KOPT-K1 (cell line): ENCODE measurements around the gene PGLYRP1.

Experiments used
- H3K27ac ChIP-seq: fragments of 200-600 bp; sonication (generic); 2 replicates; pipeline ENCODE4 v1.5.1; 2016; ENCODE audit warnings: antibody characterized with exemption, mild to moderate bottlenecking, low read depth, low read length; ENCODE audit not compliant: poor library complexity, severe bottlenecking
- H3K36me3 ChIP-seq: fragments of 200-600 bp; sonication (generic); 2 replicates; pipeline ENCODE4 v1.5.1; 2017; ENCODE audit warnings: antibody characterized with exemption, mild to moderate bottlenecking, low read length, moderate library complexity; ENCODE audit not compliant: insufficient read depth
- H3K9me3 ChIP-seq: fragments of 200-600 bp; sonication (generic); 2 replicates; pipeline ENCODE4 v1.5.1; 2017; ENCODE audit warnings: antibody characterized with exemption, low read length, mild to moderate bottlenecking; ENCODE audit not compliant: insufficient read depth, poor library complexity, severe bottlenecking

Gene PGLYRP1

GRCh38 chr19:46018729-46019251 is 4.1 kb downstream of the PGLYRP1 start:
- Histone ChIP-seq H3K9me3 (no peaks in the 10 kb centered on the region), H3K36me3 (peaks cover 26% of the 10 kb centered on the region)

GRCh38 chr19:46017874-46018675 is 4.8 kb downstream of the PGLYRP1 start:
- no peaks in the 10 kb centered on the region for H3K9me3 ChIP-seq
- H3K36me3 ChIP-seq = peaks cover 26% of the 10 kb centered on the region
- no peak overlapping the region for H3K27ac ChIP-seq

More at GRCh38 chr19:46018729-46019251, 4.1 kb downstream of the PGLYRP1 start:
- no peak overlapping the region for H3K27ac ChIP-seq

- Histone ChIP-seq H3K36me3 (peaks cover 26% of the 10 kb centered on the region), H3K27ac (no peak overlapping the region)
Measured at GRCh38 chr19:46017095-46017429, 5.8 kb downstream of the PGLYRP1 start.

GRCh38 chr19:46016426-46017094 is 6.3 kb downstream of the PGLYRP1 start:
- Histone ChIP-seq H3K27ac (no peak overlapping the region), H3K36me3 (peaks cover 26% of the 10 kb centered on the region), H3K9me3 (no peaks in the 10 kb centered on the region)

More at GRCh38 chr19:46017095-46017429, 5.8 kb downstream of the PGLYRP1 start:
- no peaks in the 10 kb centered on the region for H3K9me3 ChIP-seq

DNA sequence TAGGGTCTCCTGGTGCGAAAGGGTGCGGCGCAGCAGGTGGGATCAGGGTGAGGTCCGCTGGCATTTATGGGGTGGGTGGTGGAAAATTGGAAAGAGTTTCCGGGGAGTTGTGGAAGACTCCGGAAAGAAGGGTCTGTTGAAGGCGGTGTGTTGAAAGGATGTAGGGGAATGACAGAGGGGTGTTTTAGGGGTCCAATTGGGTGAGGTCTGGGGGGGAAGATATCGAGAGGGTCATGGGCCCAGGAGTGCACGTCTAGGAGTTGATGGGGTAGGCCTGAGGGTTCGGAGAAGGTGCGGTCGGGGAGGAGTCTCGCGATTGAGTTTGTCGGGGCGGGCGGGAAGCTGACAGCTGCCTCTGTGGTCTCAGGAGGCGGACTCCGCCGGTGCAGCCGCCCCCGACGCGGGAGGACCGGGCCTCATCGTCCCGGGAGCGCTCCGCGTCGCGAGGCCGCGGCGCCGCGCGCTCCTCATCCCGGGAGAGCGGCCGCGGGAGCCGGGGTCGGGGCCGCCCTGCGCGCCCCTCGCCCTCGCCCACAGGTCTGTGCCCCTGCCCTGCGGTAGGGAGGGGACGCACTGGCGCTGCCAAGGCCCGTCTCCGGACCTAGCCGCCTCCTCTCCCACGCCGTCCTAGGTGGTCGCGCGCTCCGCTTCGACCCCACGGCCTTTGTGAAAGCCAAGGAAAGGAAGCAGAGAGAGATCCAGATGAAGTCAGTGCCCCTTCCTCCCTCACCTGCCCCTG is 7.0 kb downstream of the PGLYRP1 start:
- no peaks in the 10 kb centered on the region for H3K9me3 ChIP-seq
- no peak overlapping the region for H3K27ac ChIP-seq
- peaks cover 26% of the 10 kb centered on the region for H3K36me3 ChIP-seq

DNA sequence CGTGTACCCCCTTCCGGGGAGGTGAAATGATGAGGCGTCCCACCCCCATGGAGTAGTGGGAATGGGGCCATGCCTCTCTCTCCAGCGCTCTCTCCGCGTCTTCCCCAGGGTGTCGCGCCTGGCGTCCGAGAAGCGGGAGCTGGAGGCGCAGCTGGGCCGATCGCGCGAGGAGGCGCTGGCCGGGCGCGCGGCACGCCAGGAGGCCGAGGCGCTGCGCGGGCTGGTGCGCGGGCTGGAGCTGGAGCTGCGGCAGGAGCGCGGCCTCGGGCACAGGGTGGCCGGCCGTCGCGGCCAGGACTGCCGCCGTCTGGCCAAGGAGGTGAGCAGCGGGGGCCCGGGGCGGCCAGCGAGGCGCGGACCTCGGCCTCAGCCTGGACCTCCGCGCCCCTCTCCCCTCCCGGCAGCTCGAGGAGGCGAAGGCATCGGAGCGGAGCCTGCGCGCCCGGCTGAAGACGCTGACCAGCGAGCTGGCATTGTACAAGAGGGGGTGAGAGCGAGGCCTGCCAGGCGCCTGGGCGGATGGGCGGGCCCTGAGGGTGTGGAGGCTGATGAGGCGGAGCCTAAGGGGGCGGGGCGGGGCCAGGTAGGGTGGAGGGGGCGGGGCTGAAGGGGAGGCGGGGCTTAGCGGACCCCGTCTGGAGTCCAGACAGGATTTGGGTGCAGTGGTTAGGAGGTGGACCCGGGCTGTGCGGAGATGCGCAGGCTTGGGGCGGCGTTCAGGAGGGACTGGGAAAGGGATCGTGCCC is 7.7 kb downstream of the PGLYRP1 start:
- no peaks in the 10 kb centered on the region for H3K9me3 ChIP-seq
- H3K36me3 ChIP-seq = peaks cover 26% of the 10 kb centered on the region
- no peak overlapping the region for H3K27ac ChIP-seq

DNA sequence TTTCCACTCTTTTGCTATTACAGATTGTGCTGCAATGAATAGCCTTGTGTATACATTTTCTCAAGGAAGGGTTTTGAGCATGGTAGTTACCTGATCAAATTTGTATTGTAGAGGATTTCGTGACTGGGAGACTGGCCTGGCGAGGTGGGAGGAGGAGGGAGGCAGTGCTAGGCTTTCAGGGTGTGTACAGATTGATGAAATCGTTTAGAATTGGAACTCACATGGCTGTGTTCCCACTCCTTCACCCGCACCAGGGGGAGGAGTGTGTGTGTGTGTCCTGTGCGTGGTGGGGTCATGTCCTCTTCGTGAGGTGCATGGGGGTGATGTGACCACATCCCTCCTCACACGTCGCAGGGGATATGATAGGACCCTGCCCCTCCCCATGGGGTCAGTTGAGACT is 8.3 kb downstream of the PGLYRP1 start:
- Histone ChIP-seq H3K36me3 (peaks cover 26% of the 10 kb centered on the region), H3K27ac (no peak overlapping the region), H3K9me3 (no peaks in the 10 kb centered on the region)

DNA sequence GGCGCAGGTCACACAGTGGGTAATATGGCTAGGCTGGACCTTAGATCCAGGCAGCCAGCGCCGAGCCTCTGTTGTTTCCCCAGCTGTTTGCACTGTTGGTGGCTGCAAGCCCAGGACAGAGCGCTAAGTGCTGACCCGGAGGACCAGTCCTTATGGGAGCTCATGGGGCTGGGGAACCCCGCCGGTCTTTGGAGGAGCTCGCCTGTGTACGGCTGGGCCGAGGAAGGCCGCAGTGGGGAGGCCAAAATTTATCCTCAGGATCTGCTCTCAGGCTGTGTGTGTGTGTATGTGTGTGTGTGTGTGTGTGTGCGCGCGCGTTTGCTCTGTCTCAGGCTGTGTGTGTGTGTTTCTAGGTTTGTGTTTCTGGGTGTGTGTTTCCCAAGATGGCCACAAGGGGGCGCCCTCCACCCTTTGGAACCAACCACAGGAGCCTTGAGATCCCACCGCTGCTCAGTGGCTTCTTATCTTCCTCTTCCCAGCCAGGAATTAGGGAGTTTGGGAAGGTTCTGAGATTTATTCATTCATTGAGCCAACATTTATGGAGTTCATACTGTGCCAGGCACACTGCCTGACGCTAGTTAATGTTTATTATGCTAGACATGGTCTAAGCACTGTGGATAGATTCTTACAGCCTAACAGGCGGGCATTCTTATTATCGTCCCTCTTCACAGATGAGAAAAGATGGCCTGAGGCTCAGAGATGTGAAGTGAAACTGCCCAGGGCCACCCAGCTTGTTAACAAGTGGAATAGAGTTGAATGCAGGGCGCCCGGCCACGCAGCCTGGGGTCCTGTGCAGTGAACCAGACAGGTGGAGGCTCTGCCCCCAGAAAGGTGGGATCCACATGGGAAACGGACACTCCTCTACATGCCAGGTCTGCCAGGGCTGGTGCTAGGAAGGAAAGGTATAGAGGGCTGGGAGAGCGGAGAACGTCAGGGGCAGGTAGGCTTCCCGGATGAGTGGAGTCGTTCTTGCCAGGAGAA is 13.0 kb downstream of the PGLYRP1 start:
- H3K27ac ChIP-seq = no peak overlapping the region
- H3K36me3 ChIP-seq = peaks cover 26% of the 10 kb centered on the region; the same call in 1 of the 2 replicates
- no peaks in the 10 kb centered on the region for H3K9me3 ChIP-seq

GRCh38 chr19:46006411-46006810 is 16.4 kb downstream of the PGLYRP1 start:
- Histone ChIP-seq H3K36me3 (peaks cover 36% of the 10 kb centered on the region), H3K27ac (no peak overlapping the region), H3K9me3 (no peaks in the 10 kb centered on the region)

- peaks cover 33% of the 10 kb centered on the region for H3K36me3 ChIP-seq
- H3K27ac ChIP-seq = no peak overlapping the region
Measured at GRCh38 chr19:46002678-46003275, 20.1 kb downstream of the PGLYRP1 start.

GRCh38 chr19:46000491-46001246 is 22.2 kb downstream of the PGLYRP1 start:
- H3K27ac ChIP-seq = no peak overlapping the region
- H3K36me3 ChIP-seq = peaks cover 19% of the 10 kb centered on the region
- H3K9me3 ChIP-seq = no peaks in the 10 kb centered on the region

More at GRCh38 chr19:46002678-46003275, 20.1 kb downstream of the PGLYRP1 start:
- no peaks in the 10 kb centered on the region for H3K9me3 ChIP-seq

GRCh38 chr19:45999653-46000121 is 23.2 kb downstream of the PGLYRP1 start:
- H3K9me3 ChIP-seq = no peaks in the 10 kb centered on the region
- peaks cover 13% of the 10 kb centered on the region for H3K36me3 ChIP-seq
- H3K27ac ChIP-seq = no peak overlapping the region

GRCh38 chr19:45998834-45999233 is 24.0 kb downstream of the PGLYRP1 start:
- H3K27ac ChIP-seq = no peak overlapping the region
- H3K36me3 ChIP-seq = peaks cover 13% of the 10 kb centered on the region
- no peaks in the 10 kb centered on the region for H3K9me3 ChIP-seq
